CD14-positive monocyte (primary cell): ENCODE results near the gene BMERB1. TPM values are rescaled to one million over a fixed set of nuclear protein-coding genes. Genes with fewer than 3 reads are reported as not detected.
A peak's percentile ranks its signal among the peaks of the same experiment; 100 is the strongest.

Source experiments
- DNase-seq, 3 donors: peaks; one replicate each; pipeline ENCODE4 v3.0.0-alpha.2; 2011 to 2022
- H2AFZ ChIP-seq: 2 replicates; pipeline ENCODE4 v1.6.0; 2012; ENCODE audit warnings: mild to moderate bottlenecking, low read depth, low read length, inconsistent platforms; ENCODE audit not compliant: insufficient read depth, poor library complexity, severe bottlenecking
- H3K27ac ChIP-seq, 2 donors: 1 replicate in 1 of 2; 2 replicates in 1 of 2; pipeline ENCODE4 v1.5.1; 2012 to 2013; ENCODE audit warnings: low read length in 2 of 2, control low read depth in 1 of 2, inconsistent platforms in 1 of 2, low read depth in 1 of 2, mild to moderate bottlenecking in 1 of 2
- H3K27me3 ChIP-seq, 2 donors: one replicate each; pipeline versions ENCODE4 v1.6.0 to v1.6.1; 2011 to 2013; ENCODE audit warnings: low read length in 2 of 2; ENCODE audit not compliant: control insufficient read depth in 2 of 2, insufficient read depth in 2 of 2
- H3K36me3 ChIP-seq, 2 donors: replicated peaks in 1 of 2; 1 replicate in 1 of 2; 2 replicates in 1 of 2; pipeline versions ENCODE4 v1.5.1 to v1.6.1; 2012 to 2013; ENCODE audit warnings: low read length in 2 of 2, control low read depth in 1 of 2, inconsistent platforms in 1 of 2, mild to moderate bottlenecking in 1 of 2; ENCODE audit not compliant: insufficient read depth in 2 of 2, control insufficient read depth in 1 of 2
- H3K4me1 ChIP-seq, 2 donors: 1 replicate in 1 of 2; 2 replicates in 1 of 2; pipeline versions ENCODE4 v1.5.1 to v1.6.1; 2012 to 2013; ENCODE audit warnings: low read length in 2 of 2, control low read depth in 1 of 2, inconsistent platforms in 1 of 2, mild to moderate bottlenecking in 1 of 2, moderate library complexity in 1 of 2; ENCODE audit not compliant: insufficient read depth in 2 of 2, control insufficient read depth in 1 of 2
- H3K4me2 ChIP-seq: replicated peaks from 2 replicates; pipeline ENCODE3; 2012; ENCODE audit warnings: low read length, moderate library complexity, mild to moderate bottlenecking; ENCODE audit not compliant: poor library complexity, severe bottlenecking; ENCODE audit errors: extremely low read depth
- H3K4me3 ChIP-seq, 3 experiments: fragments of 200-600 bp in 1 of 3; sonication (generic) in 1 of 3; replicated peaks in 1 of 3; 1 replicate in 2 of 3; 2 replicates in 1 of 3; pipeline ENCODE4 v1.5.1; 2011 to 2013; ENCODE audit warnings: low read length in 3 of 3, mild to moderate bottlenecking in 3 of 3, control low read depth in 2 of 3, low read depth in 2 of 3, inconsistent platforms in 1 of 3, moderate library complexity in 1 of 3
- H3K79me2 ChIP-seq: 2 replicates; pipeline ENCODE4 v1.6.0; 2012; ENCODE audit warnings: mild to moderate bottlenecking, control low read depth, inconsistent platforms, low read length, moderate library complexity; ENCODE audit not compliant: insufficient read depth
- H3K9ac ChIP-seq: 2 replicates; pipeline ENCODE4 v1.6.0; 2017; ENCODE audit warnings: low read length, mild to moderate bottlenecking; ENCODE audit not compliant: insufficient read depth, poor library complexity, severe bottlenecking
- H3K9me3 ChIP-seq, 2 donors: replicated peaks in 1 of 2; 1 replicate in 1 of 2; 2 replicates in 1 of 2; pipeline versions ENCODE4 v1.5.1 to v1.6.1; 2012 to 2013; ENCODE audit warnings: low read length in 2 of 2, control low read depth in 1 of 2; ENCODE audit not compliant: control insufficient read depth in 1 of 2, insufficient read depth in 1 of 2
- H4K20me1 ChIP-seq: 2 replicates; pipeline ENCODE4 v1.6.0; 2012; ENCODE audit warnings: mild to moderate bottlenecking, low read length, control low read depth, moderate library complexity; ENCODE audit not compliant: insufficient read depth
- H3K27ac Mint-ChIP-seq, 7 donors: one replicate each; pipeline ENCODE4 v1.8.0; 2020; ENCODE audit warnings: mild to moderate bottlenecking in 7 of 7, mixed read lengths in 7 of 7, moderate library complexity in 6 of 7, inconsistent platforms in 2 of 7
- H3K27me3 Mint-ChIP-seq, 3 donors: one replicate each; pipeline ENCODE4 v1.8.0; 2021 to 2022; ENCODE audit warnings: low read depth in 3 of 3, mild to moderate bottlenecking in 3 of 3, mixed read lengths in 3 of 3, moderate library complexity in 3 of 3, inconsistent platforms in 1 of 3
- H3K36me3 Mint-ChIP-seq, 2 donors: one replicate each; pipeline ENCODE4 v1.8.0; 2020; ENCODE audit warnings: mixed read lengths in 2 of 2, inconsistent platforms in 1 of 2, mild to moderate bottlenecking in 1 of 2
- H3K4me1 Mint-ChIP-seq: one replicate; pipeline ENCODE4 v1.8.0; 2020; ENCODE audit warnings: mild to moderate bottlenecking, mixed read lengths
- H3K4me3 Mint-ChIP-seq, 2 donors: one replicate each; pipeline ENCODE4 v1.8.0; 2020; ENCODE audit warnings: mild to moderate bottlenecking in 2 of 2, mixed read lengths in 2 of 2, moderate library complexity in 1 of 2
- H3K9me3 Mint-ChIP-seq, 7 donors: one replicate each; pipeline ENCODE4 v1.8.0; 2020 to 2022; ENCODE audit warnings: mixed read lengths in 7 of 7, mild to moderate bottlenecking in 6 of 7, moderate library complexity in 6 of 7, inconsistent platforms in 2 of 7
- CTCF ChIP-seq: fragments of 200-600 bp; IDR thresholded peaks from one replicate; pipeline ENCODE4 v1.8.0; 2022; ENCODE audit warnings: antibody characterized with exemption, mild to moderate bottlenecking
- WGBS: methylation state at CpG from one replicate; pipeline ENCODE4 v1.1.5; 2013; ENCODE audit warnings: missing lambda C conversion rate; ENCODE audit not compliant: insufficient coverage; 5-methylcytosine and 5-hydroxymethylcytosine counted together
- intact Hi-C, 2 donors: fragments of 100-400 bp; cut with micrococcal nuclease; formaldehyde crosslinking; loops; one replicate each; pipeline versions ENCODE4 v1.15.0 to v1.15.1; 2023
- polyA plus RNA-seq, 3 donors: library from polyadenylated mRNA; depleted of rRNA in 1 of 3; unstranded in 2 of 3; stranded (reverse) in 1 of 3; fragments of 300-500 nt in 2 of 3; fragments of >200 nt in 1 of 3; fragmentation: Illumina TruSeq in 2 of 3; gene quantifications; 1 replicate in 2 of 3; 2 replicates in 1 of 3; pipeline ENCODE4 v1.2.3, GENCODE V29; 2012 to 2021

BMERB1 gene
- polyA plus RNA-seq, 3 donors: 0.11 to 0.28 (median 0.11) TPM

GRCh38 chr16:15482748-15483298 is 48.4 kb downstream of the BMERB1 start:
- no peak overlapping the region for H3K9ac ChIP-seq
- no peak for DNase-seq
- no peaks in the 10 kb centered on the region for H3K9me3 ChIP-seq
- Mint-ChIP-seq H3K27ac (no peak overlapping the region), H3K9me3 (peaks cover 0 to 2% (median 0%) of the 10 kb centered on the region in 7 donors), H3K27me3 (peaks cover 0 to 2% (median 2%) of the 10 kb centered on the region in 3 donors), H3K4me1 (peaks cover 15% of the 10 kb centered on the region), H3K4me3 (no peak overlapping the region), H3K36me3 (no peaks in the 10 kb centered on the region)
- no peaks in the 10 kb centered on the region for H3K27me3 ChIP-seq
- no peak overlapping the region for H3K27ac ChIP-seq
- intact Hi-C loops: no loop called here
- no peak overlapping the region for H3K4me3 ChIP-seq
- peaks cover 10 to 20% of the 10 kb centered on the region in 2 donors for H3K4me1 ChIP-seq
- 100% methylated on average over 5 of the region's 7 CpGs for WGBS
- H3K36me3 ChIP-seq: no peaks in the 10 kb centered on the region
- TF ChIP-seq CTCF: no peak
- H4K20me1 ChIP-seq: no peaks in the 10 kb centered on the region
- H3K79me2 ChIP-seq: no peaks in the 10 kb centered on the region
- H3K4me2 ChIP-seq: no peak overlapping the region
- H2AFZ ChIP-seq: no peak overlapping the region

GRCh38 chr16:15483857-15484256 is 49.5 kb downstream of the BMERB1 start:
- no peaks in the 10 kb centered on the region for H4K20me1 ChIP-seq
- H2AFZ ChIP-seq: no peak overlapping the region
- peaks cover 15% of the 10 kb centered on the region for H3K4me1 Mint-ChIP-seq
- intact Hi-C loops: no loop called here
- H3K27me3 ChIP-seq: no peaks in the 10 kb centered on the region
- no peaks in the 10 kb centered on the region for H3K36me3 ChIP-seq
- H3K9me3 Mint-ChIP-seq: peaks cover 0 to 2% (median 0%) of the 10 kb centered on the region in 7 donors
- no peak overlapping the region for H3K9ac ChIP-seq
- H3K9me3 ChIP-seq: no peaks in the 10 kb centered on the region
- no peak overlapping the region for H3K4me2 ChIP-seq
- DNase-seq: peak in 2 of 3 donors; percentile 26 to 50
- H3K27ac Mint-ChIP-seq: no peak overlapping the region
- H3K27me3 Mint-ChIP-seq: peaks cover 0 to 5% (median 2%) of the 10 kb centered on the region in 3 donors
- H3K4me3 Mint-ChIP-seq: no peak overlapping the region
- no peak overlapping the region for H3K27ac ChIP-seq
- H3K4me1 ChIP-seq: peaks cover 10 to 20% of the 10 kb centered on the region in 2 donors
- no peaks in the 10 kb centered on the region for H3K79me2 ChIP-seq
- no peaks in the 10 kb centered on the region for H3K36me3 Mint-ChIP-seq
- no peak overlapping the region for H3K4me3 ChIP-seq
- no CpG with 5 or more reads among the region's 2 CpGs for WGBS
- no peak for TF ChIP-seq CTCF
